Stimulated activated CD4-positive, alpha-beta T cell treated with anti-CD3 and anti-CD28 coated beads, Interleukin-2, amount 100 ng/mL, for 24 hours (primary cell): Measurements from ENCODE around the gene GCKR.

Experiments
- DNase-seq, 2 donors: peaks; one replicate each; pipeline ENCODE4 v3.0.0-alpha.2; 2020

Gene GCKR, protein sequence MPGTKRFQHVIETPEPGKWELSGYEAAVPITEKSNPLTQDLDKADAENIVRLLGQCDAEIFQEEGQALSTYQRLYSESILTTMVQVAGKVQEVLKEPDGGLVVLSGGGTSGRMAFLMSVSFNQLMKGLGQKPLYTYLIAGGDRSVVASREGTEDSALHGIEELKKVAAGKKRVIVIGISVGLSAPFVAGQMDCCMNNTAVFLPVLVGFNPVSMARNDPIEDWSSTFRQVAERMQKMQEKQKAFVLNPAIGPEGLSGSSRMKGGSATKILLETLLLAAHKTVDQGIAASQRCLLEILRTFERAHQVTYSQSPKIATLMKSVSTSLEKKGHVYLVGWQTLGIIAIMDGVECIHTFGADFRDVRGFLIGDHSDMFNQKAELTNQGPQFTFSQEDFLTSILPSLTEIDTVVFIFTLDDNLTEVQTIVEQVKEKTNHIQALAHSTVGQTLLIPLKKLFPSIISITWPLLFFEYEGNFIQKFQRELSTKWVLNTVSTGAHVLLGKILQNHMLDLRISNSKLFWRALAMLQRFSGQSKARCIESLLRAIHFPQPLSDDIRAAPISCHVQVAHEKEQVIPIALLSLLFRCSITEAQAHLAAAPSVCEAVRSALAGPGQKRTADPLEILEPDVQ

DNA sequence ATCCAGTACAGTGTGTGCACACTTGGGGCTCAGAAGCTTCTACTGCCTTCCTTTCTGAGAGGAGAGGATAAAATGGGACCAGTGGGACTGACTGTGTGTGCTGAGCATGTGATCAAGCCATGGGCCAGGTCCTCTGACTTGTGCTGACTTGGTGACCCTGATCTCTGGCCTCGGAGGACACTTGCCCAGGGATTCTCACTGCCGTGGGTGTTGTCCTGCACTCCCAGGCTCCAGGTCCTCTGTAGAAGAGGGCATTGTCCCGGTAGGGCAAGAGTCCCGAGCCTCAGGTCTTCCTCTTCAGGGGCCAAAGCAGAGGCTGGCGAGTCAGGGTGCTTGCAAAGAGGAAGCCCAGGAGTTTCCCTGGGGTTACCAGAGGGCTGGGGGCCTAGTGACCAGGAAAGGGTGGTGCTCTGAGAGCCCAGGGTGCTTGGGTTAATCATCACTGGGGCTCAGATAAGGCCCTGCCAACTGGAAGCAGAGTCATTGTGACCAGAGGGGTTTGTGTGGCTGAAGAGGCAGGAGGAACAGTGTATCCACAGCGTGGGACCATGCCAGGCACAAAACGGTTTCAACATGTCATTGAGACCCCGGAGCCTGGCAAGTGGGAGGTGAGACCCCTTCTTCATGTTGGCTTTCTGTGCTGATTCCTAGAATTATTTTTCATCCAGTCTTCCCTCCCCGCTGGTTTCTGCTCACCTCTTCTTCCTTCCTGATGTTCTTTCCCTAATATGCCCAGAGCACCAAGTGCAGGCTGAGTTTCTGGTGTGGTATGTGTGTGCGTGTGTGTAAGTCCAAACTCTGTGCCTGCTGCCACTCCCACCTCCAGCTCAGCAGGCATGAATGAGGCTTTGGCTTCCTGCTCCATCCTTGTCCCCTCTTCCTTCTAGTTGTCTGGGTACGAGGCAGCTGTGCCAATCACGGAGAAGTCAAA lies at the start of gene GCKR:
TSS of gene GCKR (plus strand) at position 483 of the 931 bp plus-strand sequence. CDS start at position 549, 66 bp downstream.
- no peak for DNase-seq

DNA sequence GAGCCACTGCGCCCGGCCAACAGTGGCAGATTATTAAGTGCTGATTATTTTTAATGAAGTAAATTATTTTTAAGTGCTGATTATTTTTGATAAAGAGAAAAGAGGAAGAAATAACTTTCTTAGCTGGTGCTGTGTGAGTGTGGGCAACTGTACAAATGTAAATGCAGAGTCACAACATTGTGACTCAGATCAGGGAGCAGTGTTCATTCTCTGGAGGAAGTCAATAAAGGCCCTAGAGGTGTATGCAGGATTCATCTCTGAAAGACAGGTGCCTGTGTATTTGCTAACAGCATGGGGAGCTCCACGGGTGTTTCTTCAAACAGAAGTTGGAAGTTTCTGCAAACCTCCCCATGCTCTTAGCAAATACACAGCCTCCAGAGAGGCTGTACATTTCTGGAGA lies 48.3 kb upstream of the GCKR start:
- no peak for DNase-seq

DNA sequence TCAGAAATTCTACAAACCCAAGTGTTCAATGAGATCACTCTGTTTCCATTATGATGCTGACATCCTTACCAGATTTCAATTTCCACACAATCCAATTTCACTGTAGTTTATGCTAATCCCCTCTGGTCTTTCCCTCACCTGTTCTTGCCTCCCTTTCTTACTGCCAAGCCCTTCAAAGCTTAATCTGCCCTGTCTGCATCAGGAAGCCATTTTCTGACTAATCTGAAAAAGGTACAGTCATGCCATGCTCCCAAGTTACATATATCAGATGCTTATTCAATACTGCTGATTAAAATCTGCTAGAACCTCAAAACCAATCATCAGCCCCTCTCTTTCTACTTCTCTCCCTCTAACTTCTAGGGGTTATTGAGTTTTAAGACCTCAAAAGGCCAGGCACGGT lies 45.5 kb upstream of the GCKR start:
- DNase-seq = no peak

DNA sequence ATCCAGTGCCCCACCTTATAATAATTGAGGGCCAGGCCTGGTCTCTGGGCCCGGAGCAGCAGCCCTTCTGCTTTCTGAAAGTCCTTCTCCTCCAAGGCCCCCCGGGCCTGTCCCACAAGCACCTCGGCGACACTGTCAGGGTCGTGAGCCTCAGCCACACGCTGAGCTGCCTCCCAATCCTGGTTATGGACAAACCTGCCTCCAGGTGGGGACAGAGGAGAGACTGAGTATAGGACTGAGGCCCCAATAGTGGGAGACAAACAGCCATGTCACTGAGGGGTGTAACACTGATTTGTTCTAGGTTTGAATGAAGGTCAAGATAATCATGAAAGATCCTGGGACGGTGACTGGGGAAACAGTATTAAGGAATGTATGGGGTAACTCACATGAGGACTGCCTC lies 42.7 kb upstream of the GCKR start:
- no peak for DNase-seq

DNA sequence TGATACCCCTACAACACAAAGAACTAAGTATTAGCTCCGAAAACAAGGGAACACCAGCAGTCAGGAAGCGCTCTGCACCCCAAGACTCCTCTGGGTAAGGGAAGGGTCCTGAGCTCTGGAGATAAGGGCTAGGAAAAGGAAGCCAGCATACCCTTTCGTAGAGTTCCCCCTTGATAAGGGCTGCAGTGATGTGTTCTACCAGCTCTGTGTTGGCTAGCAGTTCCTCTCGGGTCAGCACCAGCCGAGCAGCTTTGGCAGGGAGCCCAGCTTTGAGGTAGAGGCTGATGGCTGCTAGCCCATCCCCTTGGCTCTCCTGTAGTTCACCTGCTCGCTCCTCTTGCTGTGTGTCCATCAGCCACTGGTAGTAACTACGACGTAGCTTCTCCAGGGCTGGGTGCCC lies 35.5 kb upstream of the GCKR start:
- DNase-seq = no peak

DNA sequence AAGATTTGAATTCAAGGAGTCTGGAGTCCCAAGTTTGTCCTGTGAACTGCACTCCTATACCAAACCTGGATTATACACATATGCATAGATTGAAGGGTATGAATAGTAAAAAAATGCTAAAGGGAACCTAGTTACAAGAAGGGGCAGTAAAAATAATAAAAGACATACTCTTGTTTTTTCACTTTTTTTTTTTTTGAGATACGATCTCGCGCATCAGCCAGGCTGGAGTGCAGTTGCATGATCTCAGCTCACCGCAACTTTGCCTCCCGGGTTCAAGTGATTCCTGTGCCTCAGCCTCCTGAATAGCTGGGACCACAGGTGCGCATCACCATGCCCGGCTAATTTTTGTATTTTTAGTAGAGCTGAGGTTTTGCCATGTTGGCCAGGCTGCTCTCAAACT lies 32.2 kb upstream of the GCKR start:
- DNase-seq = no peak

DNA sequence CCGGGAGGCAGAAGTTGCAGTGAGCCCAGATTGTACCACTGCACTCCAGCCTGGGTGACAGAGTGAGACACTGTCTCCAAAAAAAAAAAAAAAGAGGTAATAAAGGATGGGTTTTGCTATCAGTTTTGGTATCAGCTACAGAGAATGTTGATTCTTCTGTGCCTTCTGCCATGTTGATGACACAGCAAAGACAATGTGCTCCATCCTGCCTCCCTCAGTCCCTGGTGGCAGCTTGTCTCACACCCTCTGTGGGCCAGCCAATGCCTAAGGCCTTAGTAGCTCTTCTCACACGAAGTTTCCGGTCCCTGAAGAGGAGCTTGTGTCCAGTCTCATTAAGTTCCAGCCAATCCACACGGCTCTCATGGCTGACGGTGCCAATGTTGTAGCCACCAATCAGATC lies 24.7 kb upstream of the GCKR start:
- no peak for DNase-seq

DNA sequence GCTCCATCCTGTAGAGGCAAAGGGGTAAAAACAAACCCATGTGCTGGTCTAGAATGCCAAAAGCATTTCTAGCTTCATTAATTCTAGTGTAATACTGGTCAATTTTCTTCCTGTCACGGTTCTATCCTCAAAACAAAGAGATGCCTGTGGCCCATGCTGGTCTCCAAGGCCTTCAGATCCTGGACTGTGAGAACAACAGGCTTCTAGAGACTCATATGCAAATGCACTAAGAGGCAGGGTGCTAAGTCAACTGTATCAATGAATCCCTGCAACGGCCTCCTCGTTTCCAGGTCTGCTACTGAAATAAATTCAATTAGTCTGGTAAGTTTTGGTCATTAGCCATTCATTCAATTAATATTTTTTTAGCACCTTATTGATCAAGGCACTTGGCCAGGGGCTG lies 11.1 kb upstream of the GCKR start:
- DNase-seq = no peak

DNA sequence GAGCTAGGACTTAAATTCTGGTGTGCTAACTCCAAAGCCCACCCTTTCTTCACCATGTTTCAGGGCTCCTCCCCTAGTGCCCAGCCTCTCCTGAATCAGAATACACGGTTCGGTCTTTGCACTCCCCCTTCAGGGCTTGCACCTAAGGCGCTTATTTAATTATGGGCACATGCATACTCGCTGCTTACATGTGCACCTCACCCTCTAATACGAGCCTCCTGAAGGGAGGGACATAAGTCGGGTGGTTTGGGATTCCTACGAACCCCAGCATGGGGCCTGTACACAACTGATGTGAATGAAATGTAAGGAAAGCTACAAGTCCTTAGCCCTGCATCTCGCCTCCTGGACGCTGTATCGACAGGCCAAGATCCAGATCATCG lies 7.5 kb upstream of the GCKR start:
- no peak for DNase-seq

DNA sequence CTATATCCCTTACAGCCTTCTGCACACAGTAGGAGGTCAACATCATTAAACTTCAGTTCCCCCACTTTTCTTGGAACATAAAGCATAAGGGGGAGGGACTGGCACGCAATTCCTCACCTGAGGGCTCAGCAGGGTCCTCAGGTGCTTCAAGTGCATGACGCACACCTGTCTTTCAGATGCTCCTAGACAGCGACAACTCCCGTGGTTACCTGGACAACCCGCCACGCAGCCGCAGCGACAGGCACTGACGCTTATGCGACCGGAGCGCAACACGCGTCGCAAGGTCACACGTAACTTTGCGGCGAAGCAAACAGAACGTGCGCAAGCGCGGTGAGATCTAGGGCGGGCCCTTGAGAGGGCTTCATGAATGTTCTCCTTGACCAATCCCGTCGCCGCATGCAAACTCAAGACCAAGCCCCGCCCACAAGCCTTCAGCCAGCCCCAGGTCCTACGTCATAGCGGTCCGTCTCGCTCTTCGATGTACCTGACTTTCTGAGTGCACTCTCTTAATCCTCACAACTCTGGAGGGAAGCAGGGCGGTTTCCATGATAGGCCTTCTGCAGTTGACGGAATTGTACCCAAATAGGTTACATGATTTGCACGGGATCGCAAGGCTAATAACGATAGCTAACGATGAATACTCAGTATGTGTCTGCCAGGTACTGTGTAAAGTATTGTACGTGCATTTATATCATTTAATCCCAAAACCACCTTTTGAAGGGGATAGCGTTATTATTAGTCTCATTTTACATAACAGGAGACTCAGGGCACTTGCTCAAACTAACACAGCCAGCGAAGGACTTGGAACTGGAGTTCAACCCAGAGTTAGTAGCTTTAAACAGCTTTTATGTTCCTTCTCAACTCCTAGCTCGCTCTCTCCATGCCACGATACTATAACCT lies 6.9 kb upstream of the GCKR start, which contains the start of gene IFT172:
TSS of gene IFT172 (minus strand) at position 246 of the 900 bp plus-strand sequence. CDS start at position 156, 90 bp downstream.
- peak; percentile 99 for DNase-seq

DNA sequence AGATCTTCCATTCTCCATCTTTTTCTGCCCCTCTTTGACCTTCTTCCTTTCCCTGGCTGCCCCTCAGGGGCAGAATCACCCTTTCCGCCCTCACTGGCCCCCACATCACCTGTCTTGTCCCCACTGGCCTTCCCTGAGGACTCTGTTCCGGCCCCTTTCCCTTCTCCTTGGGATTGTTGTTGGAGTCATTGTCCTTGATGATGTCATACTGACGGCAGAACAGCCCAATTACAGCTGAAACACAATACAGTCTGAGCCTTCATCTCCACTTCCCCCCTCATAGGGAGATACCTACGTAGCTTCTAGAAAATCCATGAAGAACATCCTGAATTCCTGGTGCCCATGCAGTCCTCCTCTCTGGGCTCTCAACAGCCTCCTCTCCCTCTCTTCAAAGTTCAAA lies 4.1 kb upstream of the GCKR start:
- DNase-seq = no peak

DNA sequence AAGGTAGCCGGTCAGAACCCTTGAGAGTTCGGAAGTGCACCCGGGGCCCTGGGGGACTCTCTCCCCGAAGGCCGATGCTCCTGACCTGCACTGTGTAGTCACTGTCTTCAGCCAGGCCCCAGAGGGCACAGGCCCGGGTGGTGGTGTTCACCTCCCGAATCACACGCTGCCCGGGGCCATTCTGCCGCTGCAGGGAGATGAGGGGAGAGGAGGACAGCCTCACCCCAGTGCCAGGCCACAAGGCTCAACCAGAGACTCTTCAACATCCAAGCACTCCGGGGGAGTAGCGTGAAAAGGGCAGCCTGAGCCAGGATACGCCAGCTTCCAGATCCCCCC lies 2.7 kb upstream of the GCKR start:
- no peak for DNase-seq

DNA sequence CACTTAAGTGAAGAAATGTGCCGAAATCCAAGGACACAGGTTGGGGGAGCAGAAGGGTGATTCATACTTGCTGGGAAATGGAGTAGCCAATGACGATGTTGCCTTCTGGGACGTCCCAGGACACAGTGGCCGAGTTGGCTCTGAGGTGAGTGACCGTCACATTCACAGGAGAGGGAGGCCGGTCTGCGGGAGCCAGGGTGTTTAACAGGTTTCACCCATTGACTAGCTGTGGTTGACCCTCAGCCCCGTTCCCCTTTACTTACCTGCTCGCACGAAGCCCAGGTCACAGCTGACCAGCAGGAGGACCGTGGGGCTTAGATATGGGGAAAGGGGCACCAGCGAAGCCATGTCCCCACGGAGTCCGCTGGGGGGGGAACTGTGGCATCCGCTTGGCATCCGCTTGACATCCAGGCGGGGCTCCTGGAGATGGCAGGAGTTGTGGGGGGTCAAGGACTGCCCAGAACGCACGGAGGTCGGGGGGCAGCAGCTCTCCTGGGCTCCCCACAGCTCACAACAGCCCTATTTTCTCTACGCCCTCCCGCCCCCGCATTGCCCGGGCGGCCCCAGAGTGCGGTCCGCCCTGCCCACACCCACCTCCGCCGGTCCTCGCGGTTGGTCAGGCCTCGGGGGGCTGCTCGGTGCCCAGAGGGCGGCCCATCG lies 2.2 kb upstream of the GCKR start:
- DNase-seq = no peak

DNA sequence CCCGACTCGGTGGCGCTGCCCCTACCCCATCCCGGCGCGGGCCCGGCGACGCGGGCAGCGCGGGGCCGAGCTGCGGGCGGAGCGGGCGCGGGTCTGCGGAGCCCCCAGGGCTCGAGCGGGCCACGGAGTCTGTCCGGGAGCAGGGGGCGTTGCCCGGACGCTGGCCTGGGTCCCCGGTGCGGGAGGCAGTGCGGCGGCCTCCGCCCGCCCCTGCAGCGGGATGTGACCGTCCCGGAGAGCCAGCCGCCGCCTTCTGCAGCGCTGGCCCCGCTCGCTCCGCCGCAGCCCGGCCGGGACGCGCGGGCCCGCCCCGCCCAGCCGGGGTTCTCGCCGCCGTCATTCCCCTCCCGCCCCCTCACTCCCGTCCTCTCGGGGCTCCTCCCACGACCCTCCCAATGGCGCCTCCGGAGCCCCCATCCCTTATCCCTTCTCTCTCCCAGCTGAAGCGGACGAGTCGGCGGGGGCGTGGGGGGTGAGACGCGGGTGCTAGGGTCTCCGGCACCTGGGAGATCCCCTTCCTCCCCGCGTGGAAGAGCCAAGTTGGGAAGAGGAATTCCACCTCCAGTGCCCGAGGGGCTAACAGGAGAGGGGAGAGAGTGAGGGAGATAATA lies 1.6 kb upstream of the GCKR start, which contains the start of gene FNDC4:
TSS of gene FNDC4 (minus strand) at position 257 of the 611 bp plus-strand sequence. CDS start 521 bp downstream, outside the sequence.
- peak in 1 of 2 donors; percentile 28 for DNase-seq

DNA sequence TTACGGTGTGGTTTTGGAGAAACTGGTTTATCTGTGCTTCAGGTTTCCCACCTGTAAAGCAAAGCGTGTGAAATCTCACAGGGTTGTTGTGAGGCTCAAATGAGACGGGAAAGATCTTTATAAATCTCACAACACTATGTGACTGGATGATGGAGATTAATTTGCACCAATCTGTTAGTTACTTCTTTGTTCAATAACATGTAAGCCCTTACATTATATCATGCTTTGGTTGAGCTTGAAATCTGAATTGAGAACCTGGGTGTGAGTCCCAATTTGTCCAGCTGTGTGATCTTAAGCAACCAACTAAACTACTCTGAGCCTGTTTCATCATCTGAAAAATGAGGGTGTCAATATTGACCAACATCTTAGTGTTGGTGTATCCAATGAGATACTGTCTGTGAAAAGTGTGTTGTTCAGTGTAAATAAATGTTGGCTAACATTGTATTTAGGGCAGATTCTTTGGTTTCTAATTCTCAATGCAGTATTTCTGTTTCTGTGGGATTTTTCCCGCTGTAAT lies 741 bp upstream of the GCKR start:
- no peak for DNase-seq

DNA sequence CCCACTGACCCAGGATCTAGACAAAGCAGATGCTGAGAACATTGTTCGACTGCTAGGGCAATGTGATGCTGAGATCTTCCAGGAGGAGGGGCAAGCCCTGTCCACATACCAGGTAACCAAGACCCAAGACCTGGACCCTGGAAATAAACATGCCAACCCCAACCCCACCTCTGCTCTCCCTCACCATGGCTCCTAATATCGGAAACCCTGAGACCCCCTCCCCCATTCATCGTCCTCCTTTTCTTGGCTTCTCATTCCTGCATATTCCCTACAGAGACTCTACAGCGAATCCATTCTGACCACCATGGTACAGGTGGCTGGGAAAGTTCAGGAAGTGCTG lies 619 bp downstream of the GCKR start:
- DNase-seq = no peak

DNA sequence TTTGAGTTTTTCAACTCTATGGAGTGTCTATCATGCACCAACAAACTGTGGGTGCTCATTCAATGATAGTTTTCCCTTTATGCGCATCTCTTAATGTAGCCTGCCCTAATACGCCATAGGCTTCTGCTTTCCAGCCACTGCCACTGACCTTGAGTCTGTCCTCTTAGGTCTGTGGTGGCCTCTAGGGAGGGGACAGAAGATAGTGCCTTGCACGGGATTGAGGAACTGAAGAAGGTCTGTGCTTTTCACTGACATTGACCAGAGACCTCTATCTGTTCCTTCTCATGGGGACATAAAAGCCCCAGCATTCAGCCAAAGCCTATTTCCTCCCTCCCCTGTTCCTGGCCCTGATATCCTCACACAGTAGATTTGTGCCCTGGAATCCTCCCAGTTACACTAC lies 2.3 kb downstream of the GCKR start:
- DNase-seq = no peak

DNA sequence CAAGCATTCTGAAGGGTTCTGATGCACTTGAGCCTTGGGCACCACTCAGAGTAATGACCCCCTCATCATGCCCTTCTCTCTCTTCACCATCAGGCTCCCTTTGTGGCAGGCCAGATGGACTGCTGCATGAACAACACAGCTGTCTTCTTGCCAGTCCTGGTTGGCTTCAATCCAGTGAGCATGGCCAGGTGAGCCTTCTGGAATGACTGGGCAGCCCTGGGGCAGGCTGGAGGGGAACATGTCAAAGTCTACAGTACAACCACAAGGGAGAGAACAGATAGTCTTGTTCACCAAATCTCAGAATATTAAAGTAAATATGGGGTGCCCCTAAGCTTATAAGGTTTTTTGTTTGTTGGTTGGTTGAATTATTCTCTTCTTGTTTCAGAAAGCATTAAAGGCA lies 4.4 kb downstream of the GCKR start:
- DNase-seq = no peak

DNA sequence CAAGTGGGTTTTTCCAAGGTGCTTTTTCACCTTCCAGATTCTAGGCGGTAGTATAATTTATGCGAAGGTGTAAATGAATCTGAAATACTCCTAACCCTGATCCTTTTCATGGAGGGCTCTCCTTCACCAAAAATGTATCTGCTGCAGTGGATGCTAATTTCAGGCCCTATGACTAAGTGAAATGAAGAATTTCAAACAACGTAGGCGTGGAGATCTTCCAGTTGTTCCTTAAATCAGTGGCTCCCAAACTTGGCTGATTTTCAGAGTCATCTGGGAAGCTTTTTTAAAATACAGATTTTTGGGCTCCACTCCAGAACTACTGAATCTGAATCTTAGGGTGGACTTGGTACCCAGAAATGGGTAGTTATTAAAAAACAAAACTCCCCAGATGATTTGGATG lies 5.5 kb downstream of the GCKR start:
- DNase-seq = no peak

DNA sequence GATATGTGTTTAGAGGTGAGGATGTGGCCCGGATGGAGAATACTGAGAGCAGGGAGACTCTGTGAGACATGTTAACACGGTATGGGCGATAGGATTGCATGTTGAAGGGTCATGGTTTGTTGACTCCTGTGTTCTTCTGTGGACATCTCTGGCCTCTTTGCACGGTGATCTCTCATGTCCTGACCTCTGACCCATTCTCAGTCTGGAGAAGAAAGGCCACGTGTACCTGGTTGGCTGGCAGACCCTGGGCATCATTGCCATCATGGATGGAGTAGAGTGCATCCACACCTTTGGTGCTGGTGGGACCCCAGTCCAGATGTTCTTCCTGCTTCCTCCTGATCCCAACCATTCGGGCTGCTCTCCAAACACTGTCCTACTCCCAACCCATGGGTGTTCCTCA lies 9.9 kb downstream of the GCKR start:
- no peak for DNase-seq

DNA sequence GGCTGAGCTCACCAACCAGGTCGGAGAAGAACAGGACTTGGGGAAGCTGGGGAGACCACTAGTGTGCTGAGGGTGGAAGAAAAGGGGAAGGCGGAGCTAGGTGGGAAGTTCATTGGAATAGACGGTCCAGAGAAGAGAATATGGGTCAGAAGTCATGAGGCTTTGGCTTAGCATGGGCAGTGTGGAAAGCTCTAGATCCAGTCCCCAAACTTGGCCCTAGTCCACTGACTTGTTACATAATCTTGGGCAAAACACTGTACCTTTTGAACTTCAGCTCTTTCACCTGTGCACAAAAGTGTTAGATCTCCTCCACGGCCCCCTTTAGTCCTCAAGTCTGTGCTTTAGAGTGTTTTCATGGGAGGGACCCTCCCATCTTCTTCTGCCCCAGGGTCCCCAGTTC lies 10.7 kb downstream of the GCKR start:
- no peak for DNase-seq
